ENCODE data around the gene INO80B. TPM values are rescaled to one million over a fixed set of nuclear protein-coding genes. Genes with fewer than 3 reads are reported as not detected.

Gene INO80B
- total RNA-seq, 3 donors from 2014 or later, result 49.3 to 72.6 (median 55.8) TPM

DNA sequence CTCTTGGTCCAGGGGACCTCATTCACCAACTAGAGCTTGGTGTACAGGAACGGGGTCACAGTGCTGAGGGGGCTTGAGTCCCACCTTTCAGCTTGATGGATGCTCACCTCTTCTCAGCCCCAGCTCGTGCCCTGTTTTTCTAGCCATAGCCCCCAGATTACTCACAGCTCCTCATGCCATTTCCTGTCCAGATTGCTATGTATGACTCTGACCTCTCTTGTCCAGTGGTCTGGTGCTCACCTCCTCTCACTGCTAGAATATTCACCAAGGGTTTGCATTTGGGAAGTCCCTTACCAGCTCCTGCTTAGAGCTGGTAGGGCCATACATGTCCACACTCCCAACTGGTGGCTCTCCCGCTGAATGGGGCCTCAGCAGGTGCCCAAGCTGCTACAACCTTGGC, 38.7 kb downstream of the INO80B start:
- H3K36me3 Mint-ChIP-seq (ENCODE audit: insufficient read depth), result peaks cover 37% of the 10 kb centered on the region
- H3K9me3 Mint-ChIP-seq, result no peaks in the 10 kb centered on the region
- H3K27me3 Mint-ChIP-seq (ENCODE audit: low read depth), result peaks cover 11% of the 10 kb centered on the region
- no peak for DNase-seq
- peaks cover 11% of the 10 kb centered on the region for H3K4me1 Mint-ChIP-seq (ENCODE audit: low read depth)
- H3K4me3 Mint-ChIP-seq, result no peak overlapping the region
- no peak for ATAC-seq

DNA sequence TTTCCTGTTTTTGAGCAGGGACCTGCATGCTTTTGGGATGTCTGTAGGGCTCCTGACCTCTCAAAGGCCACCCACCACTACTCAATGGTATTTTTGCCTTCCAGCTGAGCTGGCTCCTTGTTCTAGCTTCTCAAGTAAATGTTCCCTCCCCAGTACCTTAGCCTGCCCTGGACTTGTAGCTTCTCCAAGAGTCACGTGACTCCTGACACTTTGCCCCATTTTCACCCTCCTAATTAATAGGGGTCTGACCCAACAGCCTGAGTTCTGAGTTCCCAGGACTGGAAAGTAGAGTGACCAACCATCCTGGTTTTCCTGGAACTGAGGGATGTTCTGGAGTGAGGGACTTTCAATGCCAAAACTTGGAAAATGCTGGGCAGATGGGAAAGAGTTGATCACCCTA, 40.6 kb downstream of the INO80B start:
- H3K4me3 Mint-ChIP-seq, result no peak overlapping the region
- DNase-seq, result no peak
- H3K4me1 Mint-ChIP-seq (ENCODE audit: low read depth), result peaks cover 24% of the 10 kb centered on the region

GRCh38 chr2:74496997-74497776, 42.3 kb downstream of the INO80B start:
- DNase-seq (no peak), ATAC-seq (no peak)
- H3K9me3 Mint-ChIP-seq, result no peaks in the 10 kb centered on the region
- peaks cover 26% of the 10 kb centered on the region for H3K4me1 Mint-ChIP-seq (ENCODE audit: low read depth)
- peaks cover 16% of the 10 kb centered on the region for H3K36me3 Mint-ChIP-seq (ENCODE audit: insufficient read depth)
- H3K27me3 Mint-ChIP-seq (ENCODE audit: low read depth), result peaks cover 45% of the 10 kb centered on the region
- H3K4me3 Mint-ChIP-seq, result peak overlapping the region; percentile 81

More for the DNA sequence above, 40.6 kb downstream of the INO80B start:
- peaks cover 27% of the 10 kb centered on the region for H3K27me3 Mint-ChIP-seq (ENCODE audit: low read depth)
- ATAC-seq, result no peak
- H3K36me3 Mint-ChIP-seq (ENCODE audit: insufficient read depth), result peaks cover 27% of the 10 kb centered on the region
- H3K9me3 Mint-ChIP-seq, result no peaks in the 10 kb centered on the region

- H3K9me3 Mint-ChIP-seq, result no peaks in the 10 kb centered on the region
- ATAC-seq (peak; percentile 32 to 37), DNase-seq (no peak)
- H3K4me1 Mint-ChIP-seq (ENCODE audit: low read depth), result peaks cover 32% of the 10 kb centered on the region
- H3K27me3 Mint-ChIP-seq (ENCODE audit: low read depth), result peaks cover 52% of the 10 kb centered on the region
- H3K36me3 Mint-ChIP-seq (ENCODE audit: insufficient read depth), result peaks cover 10% of the 10 kb centered on the region
- peak overlapping the region; percentile 81 for H3K4me3 Mint-ChIP-seq
These were observed 43.1 kb downstream of the INO80B start for GRCh38 chr2:74497777-74498499.

- ATAC-seq (peak; percentile 45 to 63), DNase-seq (no peak)
- no peaks in the 10 kb centered on the region for H3K9me3 Mint-ChIP-seq
- peaks cover 6% of the 10 kb centered on the region for H3K36me3 Mint-ChIP-seq (ENCODE audit: insufficient read depth)
- peaks cover 60% of the 10 kb centered on the region for H3K27me3 Mint-ChIP-seq (ENCODE audit: low read depth)
- H3K4me3 Mint-ChIP-seq, result peak overlapping the region; percentile 81
- H3K4me1 Mint-ChIP-seq (ENCODE audit: low read depth), result peaks cover 36% of the 10 kb centered on the region
These were observed 43.8 kb downstream of the INO80B start for GRCh38 chr2:74498500-74499266.

- H3K4me1 Mint-ChIP-seq (ENCODE audit: low read depth), result peaks cover 42% of the 10 kb centered on the region
- peak within 1 kb of the TSS; percentile 81 for H3K4me3 Mint-ChIP-seq
- ATAC-seq (peak; percentile 29 to 35), DNase-seq (no peak)
- H3K9me3 Mint-ChIP-seq, result no peaks in the 10 kb centered on the region
- peaks cover 67% of the 10 kb centered on the region for H3K27me3 Mint-ChIP-seq (ENCODE audit: low read depth)
- H3K36me3 Mint-ChIP-seq (ENCODE audit: insufficient read depth), result peaks cover 3% of the 10 kb centered on the region
These were observed 44.5 kb downstream of the INO80B start, which contains the start of gene LBX2 for GRCh38 chr2:74499267-74499939. Gene LBX2, minus strand, starts transcription at chr2:74499603. Its CDS starts 66 bp downstream, at chr2:74499537.

GRCh38 chr2:74499940-74500577, 45.2 kb downstream of the INO80B start:
- DNase-seq (no peak), ATAC-seq (no peak)
- Mint-ChIP-seq H3K4me1 (ENCODE audit: low read depth) (peaks cover 46% of the 10 kb centered on the region), H3K27me3 (ENCODE audit: low read depth) (peaks cover 71% of the 10 kb centered on the region), H3K9me3 (no peaks in the 10 kb centered on the region), H3K36me3 (ENCODE audit: insufficient read depth) (peaks cover 10% of the 10 kb centered on the region), H3K4me3 (no peak overlapping the region)

GRCh38 chr2:74500578-74500946, 45.7 kb downstream of the INO80B start:
- no peak for DNase-seq
- no peak for ATAC-seq
- Mint-ChIP-seq H3K36me3 (ENCODE audit: insufficient read depth) (peaks cover 14% of the 10 kb centered on the region), H3K4me3 (no peak overlapping the region), H3K4me1 (ENCODE audit: low read depth) (peaks cover 46% of the 10 kb centered on the region), H3K27me3 (ENCODE audit: low read depth) (peaks cover 71% of the 10 kb centered on the region), H3K9me3 (no peaks in the 10 kb centered on the region)

DNA sequence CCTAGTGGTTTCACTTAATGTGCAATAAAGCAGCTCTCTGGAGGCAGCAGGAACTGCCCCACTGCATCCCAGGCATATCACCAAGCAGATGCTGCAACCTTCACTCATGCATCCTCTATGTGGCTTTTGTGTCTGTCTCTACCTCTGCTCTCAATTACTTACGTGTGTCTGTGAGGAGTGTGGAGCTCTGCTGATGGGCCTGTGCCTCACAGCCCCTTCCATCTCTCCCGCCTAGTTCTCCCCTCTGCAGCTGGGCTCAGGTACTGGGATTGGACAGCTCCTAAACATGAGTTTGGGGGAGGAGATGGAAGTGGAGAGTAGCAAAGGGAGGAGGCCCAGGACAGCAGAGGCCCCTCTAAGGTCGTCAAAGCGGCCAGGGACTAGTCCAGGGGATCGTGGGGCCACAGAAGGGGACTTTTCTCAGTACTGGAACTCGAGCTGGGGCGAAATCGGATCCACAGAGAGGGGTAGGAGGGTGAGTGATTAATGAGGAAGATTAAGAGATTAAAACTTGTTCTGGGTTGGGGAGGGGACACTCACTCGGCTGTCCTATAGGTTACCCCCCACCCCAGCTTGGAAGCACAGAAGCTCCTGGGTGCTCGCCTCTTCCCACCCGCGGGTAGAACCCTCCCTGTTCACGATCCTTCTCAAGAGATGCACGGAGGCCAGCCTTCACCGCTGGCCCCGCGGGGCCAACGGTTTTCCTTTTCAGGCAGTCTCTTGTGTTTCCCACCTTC, 46.6 kb downstream of the INO80B start:
- DNase-seq, result no peak
- no peaks in the 10 kb centered on the region for H3K9me3 Mint-ChIP-seq
- H3K36me3 Mint-ChIP-seq (ENCODE audit: insufficient read depth), result peaks cover 15% of the 10 kb centered on the region
- peak overlapping the region; percentile 62 for H3K4me3 Mint-ChIP-seq
- ATAC-seq, result no peak
- H3K4me1 Mint-ChIP-seq (ENCODE audit: low read depth), result peaks cover 51% of the 10 kb centered on the region
- H3K27me3 Mint-ChIP-seq (ENCODE audit: low read depth), result peaks cover 71% of the 10 kb centered on the region

DNA sequence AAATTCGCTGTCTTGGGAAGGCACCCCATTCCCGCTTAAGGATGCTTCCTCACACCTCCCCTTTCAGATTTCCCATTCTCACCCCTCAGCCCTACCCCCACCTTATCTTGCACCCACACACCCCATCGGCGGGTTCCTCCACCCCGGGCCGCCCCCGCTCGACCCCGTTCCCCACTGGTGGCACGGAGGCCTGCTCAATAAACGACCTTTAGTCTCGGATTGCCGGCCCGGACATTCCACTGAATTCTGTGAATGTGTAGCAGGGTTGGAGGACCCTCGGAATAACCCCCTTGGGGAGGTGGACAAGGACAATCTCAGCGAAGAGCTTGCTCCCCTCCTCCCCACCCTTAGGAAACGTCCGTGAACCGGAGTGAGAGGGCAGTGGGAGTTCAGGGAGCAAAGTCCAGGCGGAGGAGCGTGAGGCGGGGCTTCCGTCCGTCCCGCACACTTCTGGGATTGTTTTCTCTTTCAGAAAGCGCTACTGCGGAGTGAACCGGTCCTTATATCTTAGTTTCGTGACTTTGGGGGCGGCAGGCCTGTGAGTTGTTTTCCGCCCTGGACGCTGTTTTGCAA, 47.3 kb downstream of the INO80B start:
- H3K4me3 Mint-ChIP-seq, result peak overlapping the region; percentile 71
- peaks cover 71% of the 10 kb centered on the region for H3K27me3 Mint-ChIP-seq (ENCODE audit: low read depth)
- peaks cover 18% of the 10 kb centered on the region for H3K36me3 Mint-ChIP-seq (ENCODE audit: insufficient read depth)
- H3K4me1 Mint-ChIP-seq (ENCODE audit: low read depth), result peaks cover 57% of the 10 kb centered on the region
- H3K9me3 Mint-ChIP-seq, result no peaks in the 10 kb centered on the region
- no peak for DNase-seq
- ATAC-seq, result no peak

DNA sequence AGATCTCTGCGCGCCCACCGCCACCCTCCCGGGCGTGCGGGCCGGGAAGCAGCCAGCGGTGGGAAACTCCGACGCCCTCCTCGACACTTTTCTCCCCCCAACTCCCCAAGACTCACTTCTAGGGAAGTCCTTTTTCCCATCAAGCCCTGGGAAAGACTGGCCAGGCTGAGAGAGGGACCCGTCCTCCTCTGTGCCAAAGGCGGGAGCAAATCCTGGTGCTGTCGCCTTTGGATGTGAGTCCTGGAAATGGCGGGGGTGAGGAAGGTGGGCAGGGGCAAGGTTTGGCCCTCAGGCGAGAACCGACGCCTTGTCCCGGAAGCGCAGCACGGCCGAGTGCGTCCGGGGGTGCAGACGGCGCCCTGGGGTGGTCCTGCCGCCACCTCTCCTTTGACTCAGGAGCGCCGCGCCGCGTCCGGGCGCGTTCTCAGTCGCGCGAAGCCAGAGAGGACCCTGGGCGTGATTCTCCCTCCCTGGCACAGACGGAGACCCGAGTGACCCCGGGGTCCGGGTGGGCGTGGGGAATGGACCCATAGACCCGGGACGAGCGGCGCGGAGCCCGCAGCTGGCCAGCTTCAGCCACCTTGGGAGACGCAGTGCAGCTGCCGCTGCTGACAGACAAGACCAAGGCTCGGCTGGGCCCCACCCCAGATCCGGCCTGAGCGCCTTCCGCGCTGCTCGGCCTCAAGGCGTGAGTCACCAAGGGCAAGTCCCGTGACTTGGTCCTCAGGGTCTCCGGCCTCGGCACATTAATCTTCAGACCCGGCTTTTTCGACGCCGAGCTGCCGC, 48.0 kb downstream of the INO80B start:
- H3K27me3 Mint-ChIP-seq (ENCODE audit: low read depth), result peaks cover 69% of the 10 kb centered on the region
- peaks cover 56% of the 10 kb centered on the region for H3K4me1 Mint-ChIP-seq (ENCODE audit: low read depth)
- H3K9me3 Mint-ChIP-seq, result no peaks in the 10 kb centered on the region
- no peak for ATAC-seq
- DNase-seq, result no peak
- H3K36me3 Mint-ChIP-seq (ENCODE audit: insufficient read depth), result peaks cover 18% of the 10 kb centered on the region
- H3K4me3 Mint-ChIP-seq, result peak overlapping the region; percentile 71

All from activated T-cell treated with anti-CD3 and anti-CD28 coated beads, Interleukin-2, amount 50 U/mL, for 4 hours (primary cell).